Upper lobe of right lung (tissue), 1 donor: ENCODE results near the gene DLG3. TPM values are rescaled to one million over a fixed set of nuclear protein-coding genes. Genes with fewer than 3 reads are reported as not detected.
A peak's percentile ranks its signal among the peaks of the same experiment; 100 is the strongest.

ENCODE experiments used
- ATAC-seq: fragments of 200-7000 bp; cut with Tn5 transposase; one replicate; pipeline ENCODE4 v1.9.1; 2020; ENCODE audit warnings: mild to moderate bottlenecking, moderate library complexity
- DNase-seq: peaks from one replicate; pipeline ENCODE4 v3.0.0-alpha.2; 2020
- H3K27ac ChIP-seq: fragments of 200-600 bp; one replicate; pipeline ENCODE4 v1.8.0; 2022
- H3K27me3 ChIP-seq: fragments of 200-600 bp; one replicate; pipeline ENCODE4 v1.8.0; 2022; ENCODE audit warnings: mild to moderate bottlenecking
- H3K36me3 ChIP-seq: fragments of 200-600 bp; one replicate; pipeline ENCODE4 v1.8.0; 2022
- H3K4me1 ChIP-seq: fragments of 200-600 bp; one replicate; pipeline ENCODE4 v1.8.0; 2022
- H3K4me3 ChIP-seq: fragments of 200-600 bp; one replicate; pipeline ENCODE4 v1.8.0; 2022; ENCODE audit warnings: mild to moderate bottlenecking
- H3K9me3 ChIP-seq: fragments of 200-600 bp; one replicate; pipeline ENCODE4 v1.8.0; 2022
- intact Hi-C: fragments of 100-400 bp; cut with DNase I; formaldehyde crosslinking; loops from one replicate; pipeline ENCODE4 v1.11.0; 2022
- total RNA-seq: library from RNA; stranded (reverse); fragmentation: NEBNext Ultra II Directional; extraction: Animal tissue kit (Norgen Biotek cat#: 25700); gene quantifications from one replicate; pipeline ENCODE4 v1.2.1, GENCODE V29; 2021
- TF ChIP-seq, protein P1 (sequence below): fragments of 200-600 bp; IDR thresholded peaks from one replicate; pipeline ENCODE4 v1.8.0; 2022; ENCODE audit warnings: antibody characterized with exemption
- donor health status: DM: no; HTN: yes; CAD: no; lungs with severe emphysema.

DLG3 gene
- total RNA-seq, 1 donor from 2014 or later, result 24.4 TPM

DNA sequence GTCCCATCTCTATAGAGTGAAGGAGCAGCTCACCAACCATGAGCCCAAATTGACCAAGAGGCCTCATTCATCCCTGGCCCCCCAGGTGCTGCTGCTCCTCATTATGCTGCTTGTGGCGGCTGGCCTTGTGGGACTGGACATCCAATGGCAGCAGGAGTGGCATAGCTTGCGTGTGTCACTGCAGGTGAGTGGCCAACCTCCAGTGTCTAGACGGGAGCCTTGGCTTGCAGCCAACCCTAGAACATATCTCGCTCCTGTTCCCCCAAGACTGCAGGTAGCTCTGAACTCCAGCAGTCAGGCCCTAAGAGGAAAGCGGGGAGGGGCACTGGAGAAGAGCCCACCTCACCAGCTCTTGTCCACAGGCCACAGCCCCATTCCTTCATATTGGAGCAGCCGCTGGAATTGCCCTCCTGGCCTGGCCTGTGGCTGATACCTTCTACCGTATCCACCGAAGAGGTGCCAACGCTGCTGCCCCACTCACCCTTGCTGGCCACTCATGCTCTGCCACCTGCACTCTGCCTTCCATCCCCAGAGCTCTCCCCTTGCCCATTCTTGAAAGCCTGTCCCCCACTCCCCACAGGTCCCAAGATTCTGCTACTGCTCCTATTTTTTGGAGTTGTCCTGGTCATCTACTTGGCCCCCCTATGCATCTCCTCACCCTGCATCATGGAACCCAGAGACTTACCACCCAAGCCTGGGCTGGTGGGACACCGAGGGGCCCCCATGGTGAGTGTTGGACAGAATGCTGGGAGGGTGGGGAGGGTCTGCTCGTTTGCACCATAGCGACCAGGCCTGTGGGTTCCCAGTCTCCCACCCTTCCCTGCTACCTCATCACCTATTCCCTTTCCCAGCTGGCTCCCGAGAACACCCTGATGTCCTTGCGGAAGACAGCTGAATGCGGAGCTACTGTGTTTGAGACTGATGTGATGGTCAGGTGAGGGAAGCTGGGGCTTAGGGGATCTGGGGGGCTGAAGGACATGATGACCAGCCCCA lies 18.1 kb upstream of the DLG3 start:
- Histone ChIP-seq H3K4me1 (no peaks in the 10 kb centered on the region), H3K4me3 (no peak overlapping the region), H3K36me3 (no peaks in the 10 kb centered on the region), H3K9me3 (no peaks in the 10 kb centered on the region), H3K27ac (no peak overlapping the region), H3K27me3 (no peaks in the 10 kb centered on the region)
- ATAC-seq (no peak), DNase-seq (no peak)
- intact Hi-C loops, result no loop called here
- TF ChIP-seq, protein P1, sequence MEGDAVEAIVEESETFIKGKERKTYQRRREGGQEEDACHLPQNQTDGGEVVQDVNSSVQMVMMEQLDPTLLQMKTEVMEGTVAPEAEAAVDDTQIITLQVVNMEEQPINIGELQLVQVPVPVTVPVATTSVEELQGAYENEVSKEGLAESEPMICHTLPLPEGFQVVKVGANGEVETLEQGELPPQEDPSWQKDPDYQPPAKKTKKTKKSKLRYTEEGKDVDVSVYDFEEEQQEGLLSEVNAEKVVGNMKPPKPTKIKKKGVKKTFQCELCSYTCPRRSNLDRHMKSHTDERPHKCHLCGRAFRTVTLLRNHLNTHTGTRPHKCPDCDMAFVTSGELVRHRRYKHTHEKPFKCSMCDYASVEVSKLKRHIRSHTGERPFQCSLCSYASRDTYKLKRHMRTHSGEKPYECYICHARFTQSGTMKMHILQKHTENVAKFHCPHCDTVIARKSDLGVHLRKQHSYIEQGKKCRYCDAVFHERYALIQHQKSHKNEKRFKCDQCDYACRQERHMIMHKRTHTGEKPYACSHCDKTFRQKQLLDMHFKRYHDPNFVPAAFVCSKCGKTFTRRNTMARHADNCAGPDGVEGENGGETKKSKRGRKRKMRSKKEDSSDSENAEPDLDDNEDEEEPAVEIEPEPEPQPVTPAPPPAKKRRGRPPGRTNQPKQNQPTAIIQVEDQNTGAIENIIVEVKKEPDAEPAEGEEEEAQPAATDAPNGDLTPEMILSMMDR, result no peak

DNA sequence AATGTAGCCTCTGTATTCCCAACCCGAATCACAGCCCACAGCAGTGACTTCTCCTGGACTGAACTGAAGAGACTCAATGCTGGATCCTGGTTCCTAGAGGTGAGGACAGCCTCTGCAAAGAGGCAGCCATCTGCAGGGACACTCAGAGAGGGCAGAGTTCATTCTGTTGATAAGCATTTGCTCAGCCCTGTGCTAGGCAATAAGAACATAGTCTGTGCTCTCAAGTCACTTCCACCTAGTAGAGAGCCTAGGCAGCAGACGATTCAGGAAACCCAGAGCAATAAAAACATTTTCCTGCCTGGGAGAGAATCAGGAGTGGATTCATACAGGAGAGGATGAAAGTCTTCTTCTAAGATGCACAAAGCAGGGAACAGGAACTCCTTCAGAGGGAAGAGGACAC lies 17.3 kb upstream of the DLG3 start:
- Histone ChIP-seq H3K9me3 (no peaks in the 10 kb centered on the region), H3K27me3 (no peaks in the 10 kb centered on the region), H3K4me1 (no peaks in the 10 kb centered on the region), H3K36me3 (no peaks in the 10 kb centered on the region), H3K27ac (no peak overlapping the region), H3K4me3 (no peak overlapping the region)
- DNase-seq, result no peak
- intact Hi-C loops, result no loop called here
- no peak for ATAC-seq
- TF ChIP-seq, protein P1, result no peak

DNA sequence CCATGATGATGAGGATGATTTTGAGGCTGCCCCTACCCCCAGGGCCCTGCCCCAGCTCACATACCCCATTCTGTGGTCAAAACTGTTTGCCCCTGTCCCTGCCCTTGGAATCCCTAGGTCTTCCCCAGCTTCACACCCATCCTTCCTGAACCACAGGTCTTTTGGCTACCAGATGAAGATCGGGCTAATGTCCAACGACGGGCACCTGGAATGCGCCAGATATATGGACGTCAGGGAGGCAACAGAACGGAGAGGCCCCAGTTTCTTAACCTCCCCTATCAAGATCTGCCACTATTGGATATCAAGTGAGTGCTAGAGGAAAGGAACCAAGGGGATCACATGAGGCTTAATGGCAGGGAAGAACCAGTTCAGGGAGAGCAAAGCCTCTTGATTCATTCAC lies 14.9 kb upstream of the DLG3 start:
- ATAC-seq (no peak), DNase-seq (no peak)
- TF ChIP-seq, protein P1, result no peak
- no peaks in the 10 kb centered on the region for H3K27me3 ChIP-seq
- no peaks in the 10 kb centered on the region for H3K36me3 ChIP-seq
- H3K27ac ChIP-seq, result no peak overlapping the region
- intact Hi-C loops, result no loop called here
- no peaks in the 10 kb centered on the region for H3K9me3 ChIP-seq
- H3K4me1 ChIP-seq, result no peaks in the 10 kb centered on the region
- H3K4me3 ChIP-seq, result no peak overlapping the region

DNA sequence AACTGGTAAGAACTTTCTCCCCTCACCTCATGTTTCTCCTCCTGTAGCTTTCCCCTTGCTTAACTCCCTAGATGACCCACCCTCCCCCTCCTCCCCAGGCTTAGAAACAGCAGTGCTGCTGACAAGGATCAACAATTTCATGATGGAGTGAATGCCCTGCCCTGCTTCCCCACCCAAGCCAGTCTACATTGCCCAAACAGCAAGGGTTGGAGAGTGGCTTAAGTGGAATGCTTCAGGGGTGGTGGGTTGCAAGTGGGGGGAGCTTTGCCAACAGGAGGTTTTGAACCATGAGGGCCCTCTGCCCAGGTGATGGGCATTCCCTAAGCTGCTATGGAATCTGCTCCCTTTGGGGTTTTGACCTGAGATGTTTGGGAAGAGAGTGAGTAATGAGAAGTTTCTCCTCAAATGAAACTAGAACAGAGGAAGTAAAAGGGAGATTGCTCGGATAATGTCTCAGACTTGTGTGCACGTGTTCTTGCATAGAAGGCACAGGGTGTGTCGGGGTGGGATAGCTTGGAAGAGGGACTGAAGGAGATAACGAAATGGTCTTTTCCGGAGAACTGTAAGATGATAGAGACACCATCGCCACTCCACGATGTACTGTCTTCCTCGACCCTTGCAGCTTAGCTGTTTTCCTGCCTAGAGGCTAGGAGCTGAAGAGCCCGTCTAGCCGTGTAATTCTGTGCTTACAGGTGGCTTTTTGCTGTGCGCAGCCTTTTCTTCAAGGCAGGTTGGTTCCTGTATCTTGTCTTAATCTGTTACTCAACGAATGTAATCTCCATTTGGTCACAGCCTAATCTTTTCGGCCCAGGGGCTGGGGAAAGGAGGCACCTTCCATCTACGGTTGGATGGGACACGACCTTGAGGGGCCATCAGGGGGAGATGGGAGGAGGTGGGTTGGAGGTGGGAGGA lies 11.4 kb upstream of the DLG3 start:
- Histone ChIP-seq H3K4me1 (no peaks in the 10 kb centered on the region), H3K27ac (peak overlapping the region; percentile 70), H3K4me3 (peak overlapping the region; percentile 66), H3K27me3 (no peaks in the 10 kb centered on the region), H3K9me3 (no peaks in the 10 kb centered on the region), H3K36me3 (no peaks in the 10 kb centered on the region)
- intact Hi-C loops, result no loop called here
- TF ChIP-seq, protein P1, result no peak
- DNase-seq (no peak), ATAC-seq (no peak)

DNA sequence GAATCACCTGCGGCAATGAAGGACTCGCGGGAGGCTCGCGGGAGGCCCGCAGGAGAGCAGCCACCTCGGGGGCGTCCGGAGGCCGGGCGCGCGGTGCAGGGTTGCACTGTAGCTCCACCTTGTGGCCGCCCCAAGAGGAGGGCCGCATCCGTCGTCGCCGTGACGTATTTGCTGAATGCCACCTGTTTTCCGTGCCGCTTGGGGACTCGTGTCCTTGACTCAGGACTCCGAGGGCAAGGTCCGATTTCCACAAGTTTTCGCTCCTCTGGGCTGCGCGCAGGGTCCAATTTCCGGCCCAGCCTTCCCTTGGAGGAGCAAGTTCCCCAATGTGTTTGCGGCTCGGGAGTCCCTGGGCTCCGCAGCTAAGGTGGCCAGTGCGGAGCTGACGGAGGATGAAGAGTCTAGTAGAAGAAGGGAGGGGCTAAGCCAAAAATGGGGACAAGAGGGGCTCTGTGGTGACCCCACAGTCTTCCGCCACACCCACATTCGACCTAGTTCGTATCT lies 10.7 kb upstream of the DLG3 start:
- no peaks in the 10 kb centered on the region for H3K27me3 ChIP-seq
- H3K9me3 ChIP-seq, result no peaks in the 10 kb centered on the region
- intact Hi-C loops, result no loop called here

More for the DNA sequence above, 10.7 kb upstream of the DLG3 start:
- no peaks in the 10 kb centered on the region for H3K4me1 ChIP-seq
- peak overlapping the region; percentile 70 for H3K27ac ChIP-seq
- peak overlapping the region; percentile 66 for H3K4me3 ChIP-seq
- H3K36me3 ChIP-seq, result no peaks in the 10 kb centered on the region
- ATAC-seq (peak; percentile 90), DNase-seq (peak; percentile 83)
- TF ChIP-seq, protein P1, result peak; percentile 66
